HepG2 (cell line): ENCODE measurements around the gene TMTC1.

ENCODE experiments used
- EZH2 ChIP-seq: conservative IDR thresholded peaks from 2 replicates; pipeline ENCODE4 v1.6.1; 2012; ENCODE audit warnings: mild to moderate bottlenecking, low read depth, low read length, moderate library complexity
- GATA4 ChIP-seq: sonication (generic); IDR thresholded peaks from 2 replicates; pipeline ENCODE4 v1.6.1; 2016; ENCODE audit warnings: antibody characterized with exemption, low read depth, borderline replicate concordance
- TARDBP ChIP-seq: sonication (generic); formaldehyde crosslinking; IDR thresholded peaks from 2 replicates; pipeline ENCODE4 v1.8.0; 2022; ENCODE audit warnings: mild to moderate bottlenecking, missing genetic modification reagents
- ZBTB37 ChIP-seq: sonication (generic); formaldehyde crosslinking; IDR thresholded peaks from 2 replicates; pipeline ENCODE4 v1.4.0; 2020; ENCODE audit warnings: mild to moderate bottlenecking, missing genetic modification reagents

DNA sequence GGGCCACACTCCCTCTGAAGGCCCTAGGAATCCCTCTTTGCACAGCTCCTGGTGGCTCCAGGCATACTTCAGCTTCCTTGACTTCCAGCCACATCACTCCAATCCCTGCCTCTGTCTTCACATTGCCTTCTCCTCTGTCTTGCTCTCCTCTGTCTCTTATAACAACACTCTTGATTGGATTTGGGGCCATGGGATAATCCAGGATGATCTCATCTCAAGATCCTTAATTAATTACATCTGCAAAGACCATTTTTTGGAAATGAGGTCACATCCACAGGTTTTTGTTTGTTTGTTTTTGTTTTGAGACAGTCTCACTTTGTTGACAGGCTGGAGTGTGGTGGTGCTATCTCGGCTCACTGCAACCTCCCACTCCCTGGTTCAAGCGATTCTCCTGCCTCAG is 88.7 kb downstream of the TMTC1 start:
- TF ChIP-seq EZH2 = no peak
- no peak for TF ChIP-seq TARDBP (CRISPR knock-in tag)
- TF ChIP-seq GATA4 = no peak
- TF ChIP-seq ZBTB37 (CRISPR knock-in tag) = no peak
